Measurements from ENCODE around the gene RADX.

The RADX gene

GRCh38 chrX:106696502-106696901 is 84.7 kb downstream of the RADX start:
- DNase-seq, result no peak

GRCh38 chrX:106698693-106699092 is 86.9 kb downstream of the RADX start:
- DNase-seq, result no peak

- DNase-seq, result no peak
These were observed 90.9 kb downstream of the RADX start for GRCh38 chrX:106702636-106703035.

DNA sequence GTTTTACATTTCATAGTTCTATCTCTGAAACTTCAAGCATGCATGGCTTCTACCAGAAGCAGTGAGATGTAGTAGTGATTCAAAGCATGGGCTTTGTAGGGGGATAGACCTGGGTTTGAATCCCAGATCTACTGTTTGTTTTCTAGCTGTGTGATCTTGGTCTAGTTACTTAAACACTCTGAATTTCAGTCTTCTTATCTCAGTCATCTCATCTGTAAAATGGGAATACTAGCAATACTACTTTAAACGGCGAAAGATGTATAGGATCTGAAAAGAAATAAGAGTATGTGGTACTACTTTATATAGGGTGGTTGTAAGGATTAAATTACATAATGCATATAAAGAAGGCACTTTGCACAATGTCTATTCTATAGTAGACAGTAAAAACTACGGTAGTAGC is 94.7 kb downstream of the RADX start:
- no peak for DNase-seq

GRCh38 chrX:106707771-106708454 is 96.1 kb downstream of the RADX start:
- no peak for DNase-seq

- no peak for DNase-seq
These were observed 99.0 kb downstream of the RADX start for GRCh38 chrX:106710771-106711170.

DNA sequence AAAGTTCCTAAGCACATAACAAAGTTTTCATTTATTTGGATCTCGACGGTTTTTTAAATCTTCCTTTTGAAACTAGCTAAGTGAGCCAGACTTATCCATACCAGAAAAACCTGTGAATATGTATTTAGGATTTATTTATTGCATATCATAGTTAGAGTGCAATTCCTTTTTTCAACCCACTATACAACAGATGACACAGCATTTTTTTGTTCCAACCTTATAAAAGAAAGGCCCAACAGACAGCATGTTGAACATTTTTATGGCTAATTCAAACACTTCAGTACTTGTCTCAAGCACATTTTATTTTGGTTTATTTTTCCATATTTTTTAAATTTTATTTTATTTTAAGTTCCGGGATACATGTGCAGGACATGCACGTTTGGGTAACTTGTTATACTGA is 99.6 kb downstream of the RADX start:
- no peak for DNase-seq

GRCh38 chrX:106716004-106716403 is 104.2 kb downstream of the RADX start:
- no peak for DNase-seq

GRCh38 chrX:106716463-106716862 is 104.7 kb downstream of the RADX start:
- DNase-seq, result no peak

DNA sequence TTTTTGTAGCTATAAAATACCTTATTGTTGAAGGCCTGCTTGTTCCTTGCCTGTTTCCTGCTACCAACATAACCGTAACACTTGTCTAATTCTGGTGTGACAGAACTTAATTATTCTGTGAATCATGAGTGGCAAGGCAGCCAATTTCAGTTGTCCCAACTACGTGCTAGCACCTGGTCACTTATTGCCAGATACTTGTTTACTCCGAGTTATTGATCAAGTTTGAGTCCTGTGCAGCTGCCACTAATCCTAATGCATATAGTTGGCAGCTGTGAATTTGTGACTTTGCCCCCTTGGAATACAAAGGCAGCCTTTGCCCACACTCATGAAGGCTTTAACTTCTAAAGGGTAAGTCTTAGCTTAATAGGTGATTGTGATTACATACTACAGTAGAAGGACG is 106.9 kb downstream of the RADX start:
- DNase-seq, result no peak

DNA sequence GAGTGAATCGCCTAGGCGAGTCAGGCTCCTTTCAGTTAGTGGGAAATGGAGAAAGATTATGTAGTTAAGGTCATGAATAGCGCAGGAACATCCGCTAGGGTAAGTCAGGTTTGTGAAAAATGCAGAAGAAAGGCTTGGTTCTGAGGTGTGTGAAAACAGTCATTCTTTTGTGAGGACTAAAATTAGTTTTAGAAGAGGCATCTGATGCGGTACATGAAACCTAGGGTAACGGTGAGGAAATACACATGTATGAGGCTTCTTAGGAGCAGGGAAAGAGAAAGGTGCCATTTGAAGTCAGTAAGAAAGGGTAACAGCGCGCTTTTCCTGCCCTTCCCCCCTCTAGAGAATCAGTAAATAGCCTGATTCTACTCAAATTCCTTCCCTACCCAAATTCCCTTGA is 114.2 kb downstream of the RADX start:
- no peak for DNase-seq

DNA sequence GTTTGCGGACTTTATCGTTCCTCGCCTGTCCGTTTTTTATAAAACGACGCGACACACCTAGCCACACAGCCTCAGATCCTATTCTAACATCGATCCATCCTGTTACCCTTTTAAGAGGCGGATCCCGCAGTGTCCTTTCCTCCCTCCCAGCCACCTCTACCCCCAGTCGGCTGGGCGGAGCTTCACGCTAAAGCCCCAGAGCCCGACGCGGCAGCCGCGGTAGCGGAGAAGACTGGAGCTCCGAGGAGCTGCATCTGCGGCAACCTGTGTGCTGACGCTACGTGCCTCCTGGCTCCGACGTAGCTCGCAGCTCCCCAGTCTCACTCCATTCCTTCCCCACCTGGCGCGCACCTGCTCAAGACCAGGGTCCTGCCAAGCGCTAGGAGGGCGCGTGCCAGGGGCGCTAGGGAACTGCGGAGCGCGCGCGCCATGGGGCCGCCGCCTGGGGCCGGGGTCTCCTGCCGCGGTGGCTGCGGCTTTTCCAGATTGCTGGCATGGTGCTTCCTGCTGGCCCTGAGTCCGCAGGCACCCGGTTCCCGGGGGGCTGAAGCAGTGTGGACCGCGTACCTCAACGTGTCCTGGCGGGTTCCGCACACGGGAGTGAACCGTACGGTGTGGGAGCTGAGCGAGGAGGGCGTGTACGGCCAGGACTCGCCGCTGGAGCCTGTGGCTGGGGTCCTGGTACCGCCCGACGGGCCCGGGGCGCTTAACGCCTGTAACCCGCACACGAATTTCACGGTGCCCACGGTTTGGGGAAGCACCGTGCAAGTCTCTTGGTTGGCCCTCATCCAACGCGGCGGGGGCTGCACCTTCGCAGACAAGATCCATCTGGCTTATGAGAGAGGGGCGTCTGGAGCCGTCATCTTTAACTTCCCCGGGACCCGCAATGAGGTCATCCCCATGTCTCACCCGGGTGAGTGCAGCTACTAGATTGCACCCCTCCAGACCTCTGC is 115.0 kb downstream of the RADX start, which contains the start of gene RNF128:
Gene RNF128 (plus strand): TSS at position 217 of the 953 bp plus-strand sequence. CDS start 213 bp downstream, at position 430.
- no peak for DNase-seq

- no peak for DNase-seq
These were observed 116.6 kb downstream of the RADX start for GRCh38 chrX:106728337-106728736.

Measured in activated CD4-positive, CD25-positive, alpha-beta regulatory T cell treated with anti-CD3 and anti-CD28 coated beads, Interleukin-2, amount 50 U/mL, for 72 hours (primary cell).